Parathyroid adenoma (tissue), 2 donors: ENCODE measurements around the gene PARP4.

Experiments used
- H2AFZ ChIP-seq: fragments of 300-600 bp; sonication (generic); one replicate; pipeline ENCODE4 v1.7.0; 2017; ENCODE audit warnings: antibody characterized with exemption, mild to moderate bottlenecking
- H3K27ac ChIP-seq: fragments of 300-600 bp; sonication (generic); one replicate; pipeline ENCODE4 v1.7.0; 2017
- H3K27me3 ChIP-seq: fragments of 300-600 bp; sonication (generic); one replicate; pipeline ENCODE4 v1.7.0; 2017; ENCODE audit warnings: low read length; ENCODE audit not compliant: control insufficient read depth, insufficient read depth
- H3K36me3 ChIP-seq: fragments of 300-600 bp; sonication (generic); one replicate; pipeline ENCODE4 v1.7.0; 2017; ENCODE audit warnings: low read length; ENCODE audit not compliant: control insufficient read depth, insufficient read depth
- H3K4me1 ChIP-seq: fragments of 300-600 bp; sonication (generic); one replicate; pipeline ENCODE4 v1.7.0; 2017; ENCODE audit warnings: control low read depth
- H3K4me2 ChIP-seq: fragments of 300-600 bp; sonication (generic); one replicate; pipeline ENCODE4 v1.7.0; 2017; ENCODE audit warnings: low read length
- H3K4me3 ChIP-seq: fragments of 300-600 bp; sonication (generic); one replicate; pipeline ENCODE4 v1.7.0; 2017; ENCODE audit warnings: low read depth, low read length
- H3K79me2 ChIP-seq: fragments of 300-600 bp; sonication (generic); one replicate; pipeline ENCODE4 v1.7.0; 2017; ENCODE audit warnings: control low read depth
- H3K9ac ChIP-seq: fragments of 300-600 bp; sonication (generic); one replicate; pipeline ENCODE4 v1.7.0; 2017; ENCODE audit warnings: mild to moderate bottlenecking
- H3K9me3 ChIP-seq: fragments of 300-600 bp; sonication (generic); one replicate; pipeline ENCODE4 v1.7.0; 2017; ENCODE audit warnings: low read length; ENCODE audit not compliant: control insufficient read depth
- CTCF ChIP-seq: fragments of 300-600 bp; sonication (generic); IDR thresholded peaks from one replicate; pipeline ENCODE4 v1.7.0; 2017; ENCODE audit warnings: antibody characterized with exemption, mild to moderate bottlenecking
- donor health status: primary hyperparathyroidism.

Gene PARP4

GRCh38 chr13:24459234-24459633, 53.3 kb downstream of the PARP4 start:
- H3K9ac ChIP-seq: no peak overlapping the region
- H3K4me2 ChIP-seq: no peak overlapping the region
- no peak overlapping the region for H3K4me3 ChIP-seq
- no peak overlapping the region for H2AFZ ChIP-seq
- TF ChIP-seq CTCF: no peak
- H3K27me3 ChIP-seq: no peaks in the 10 kb centered on the region
- H3K27ac ChIP-seq: no peak overlapping the region
- no peaks in the 10 kb centered on the region for H3K79me2 ChIP-seq
- H3K36me3 ChIP-seq: no peaks in the 10 kb centered on the region
- H3K9me3 ChIP-seq: no peaks in the 10 kb centered on the region
- H3K4me1 ChIP-seq: no peaks in the 10 kb centered on the region

DNA sequence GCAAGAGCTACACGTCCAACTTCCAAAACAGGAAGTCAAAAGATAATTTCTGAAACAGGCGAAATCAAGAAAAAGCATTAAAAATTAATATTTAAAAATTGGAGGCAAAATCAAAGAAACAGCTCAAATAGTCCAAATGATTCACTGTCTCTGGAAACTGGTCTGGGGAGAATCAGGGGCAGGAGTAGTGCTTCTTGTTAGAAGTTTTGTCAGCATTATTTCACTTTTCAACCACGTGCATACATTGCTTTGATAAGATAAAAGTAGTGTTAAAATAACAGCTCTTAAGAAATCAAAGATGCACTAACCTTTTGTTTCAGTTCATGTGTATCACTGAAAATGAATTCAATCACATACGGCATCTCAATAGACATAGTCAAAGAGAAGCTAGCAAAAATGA, 53.8 kb downstream of the PARP4 start:
- TF ChIP-seq CTCF: no peak
- Histone ChIP-seq H3K4me3 (no peak overlapping the region), H3K4me1 (no peaks in the 10 kb centered on the region), H3K9ac (no peak overlapping the region), H3K79me2 (no peaks in the 10 kb centered on the region), H3K9me3 (no peaks in the 10 kb centered on the region), H3K27ac (no peak overlapping the region), H3K27me3 (no peaks in the 10 kb centered on the region), H3K4me2 (no peak overlapping the region), H2AFZ (no peak overlapping the region), H3K36me3 (no peaks in the 10 kb centered on the region)

DNA sequence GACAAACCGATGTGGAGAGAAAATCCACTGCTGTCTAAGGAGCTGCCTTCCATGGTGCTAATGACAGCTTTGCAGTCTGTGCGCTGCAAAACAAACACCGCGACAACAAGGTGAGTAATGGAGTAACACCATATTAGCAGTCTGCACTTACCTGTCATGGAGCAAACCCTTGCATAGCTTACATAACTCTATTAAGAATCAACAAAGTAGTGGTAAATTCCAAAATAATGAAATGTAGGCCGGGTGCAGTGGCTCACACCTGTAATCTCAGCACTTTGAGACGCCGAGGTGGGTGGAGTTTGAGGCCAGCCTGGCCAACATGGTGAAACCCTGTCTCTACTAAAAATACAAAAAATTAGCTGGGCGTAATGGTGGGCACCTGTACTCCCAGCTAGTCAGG, 56.2 kb downstream of the PARP4 start:
- H3K79me2 ChIP-seq: no peaks in the 10 kb centered on the region
- TF ChIP-seq CTCF: no peak
- no peak overlapping the region for H3K4me2 ChIP-seq
- H2AFZ ChIP-seq: no peak overlapping the region
- H3K27me3 ChIP-seq: no peaks in the 10 kb centered on the region
- H3K4me1 ChIP-seq: no peaks in the 10 kb centered on the region
- no peaks in the 10 kb centered on the region for H3K9me3 ChIP-seq
- no peak overlapping the region for H3K27ac ChIP-seq
- H3K4me3 ChIP-seq: no peak overlapping the region
- H3K9ac ChIP-seq: no peak overlapping the region
- no peaks in the 10 kb centered on the region for H3K36me3 ChIP-seq

DNA sequence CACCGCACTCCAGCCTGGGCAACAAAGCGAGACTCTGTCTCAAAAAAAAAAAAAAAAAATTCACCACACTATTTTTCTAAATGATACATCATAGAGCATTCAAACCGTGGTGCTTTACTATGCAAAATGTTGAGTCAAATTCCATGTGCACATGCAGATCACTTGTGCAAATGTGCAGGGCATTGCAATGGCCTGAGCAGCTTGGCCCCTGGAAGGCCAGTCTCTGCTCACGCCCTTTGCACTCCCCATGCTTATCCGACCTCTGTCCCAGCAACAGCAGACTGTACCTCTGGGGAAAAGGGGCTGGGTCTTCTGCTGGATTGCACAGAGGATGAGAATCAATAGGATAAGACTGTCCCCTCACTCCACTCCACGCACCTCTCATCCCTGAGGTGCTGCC, 58.5 kb downstream of the PARP4 start:
- Histone ChIP-seq H3K9me3 (no peaks in the 10 kb centered on the region), H2AFZ (no peak overlapping the region), H3K27me3 (no peaks in the 10 kb centered on the region), H3K79me2 (no peaks in the 10 kb centered on the region), H3K4me2 (no peak overlapping the region), H3K4me3 (no peak overlapping the region), H3K27ac (no peak overlapping the region), H3K9ac (no peak overlapping the region), H3K36me3 (no peaks in the 10 kb centered on the region), H3K4me1 (no peaks in the 10 kb centered on the region)
- TF ChIP-seq CTCF: no peak

GRCh38 chr13:24452044-24452443, 60.5 kb downstream of the PARP4 start:
- Histone ChIP-seq H3K27me3 (no peaks in the 10 kb centered on the region), H3K79me2 (no peaks in the 10 kb centered on the region), H3K4me2 (no peak overlapping the region), H3K9me3 (no peaks in the 10 kb centered on the region), H2AFZ (no peak overlapping the region), H3K9ac (no peak overlapping the region), H3K27ac (no peak overlapping the region), H3K4me1 (no peaks in the 10 kb centered on the region), H3K4me3 (no peak overlapping the region), H3K36me3 (no peaks in the 10 kb centered on the region)
- no peak for TF ChIP-seq CTCF
